GM21717 (cell line): ENCODE results near the gene DEXI.
"Not testable (repeated sequence)": the region's sequence is repeated elsewhere in the genome, so short reads cannot be mapped to it uniquely, and the experiment has no call there.

ENCODE experiments used
- ATAC-seq: cut with Tn5 transposase; IDR thresholded peaks from one replicate; pipeline ENCODE4 v1.9.1; 2021; ENCODE audit warnings: mild to moderate bottlenecking, moderate library complexity; ENCODE audit not compliant: unreplicated experiment

The DEXI gene

DNA sequence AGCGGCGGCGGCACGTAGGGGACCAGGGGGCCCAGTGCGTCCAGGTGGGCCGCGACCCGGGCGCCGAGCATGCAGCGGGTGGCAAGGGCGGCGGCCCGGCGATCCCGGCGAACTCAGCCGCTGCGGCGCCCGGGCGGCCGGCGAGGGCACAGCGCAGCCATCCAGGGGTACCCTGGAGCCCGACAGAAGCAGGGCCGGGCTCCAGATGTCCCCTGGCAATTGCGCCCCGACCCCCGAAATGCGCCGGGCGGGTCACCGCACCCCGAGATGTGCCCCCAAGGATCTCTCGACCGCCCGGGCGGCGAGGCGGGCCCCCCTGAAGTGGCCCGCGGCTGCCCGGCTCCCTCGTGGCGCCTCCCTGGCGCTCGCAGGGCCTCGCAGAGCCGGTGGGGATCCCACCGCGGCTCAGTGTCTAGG, 325 bp downstream of the DEXI start:
- not testable (repeated sequence) for ATAC-seq

DNA sequence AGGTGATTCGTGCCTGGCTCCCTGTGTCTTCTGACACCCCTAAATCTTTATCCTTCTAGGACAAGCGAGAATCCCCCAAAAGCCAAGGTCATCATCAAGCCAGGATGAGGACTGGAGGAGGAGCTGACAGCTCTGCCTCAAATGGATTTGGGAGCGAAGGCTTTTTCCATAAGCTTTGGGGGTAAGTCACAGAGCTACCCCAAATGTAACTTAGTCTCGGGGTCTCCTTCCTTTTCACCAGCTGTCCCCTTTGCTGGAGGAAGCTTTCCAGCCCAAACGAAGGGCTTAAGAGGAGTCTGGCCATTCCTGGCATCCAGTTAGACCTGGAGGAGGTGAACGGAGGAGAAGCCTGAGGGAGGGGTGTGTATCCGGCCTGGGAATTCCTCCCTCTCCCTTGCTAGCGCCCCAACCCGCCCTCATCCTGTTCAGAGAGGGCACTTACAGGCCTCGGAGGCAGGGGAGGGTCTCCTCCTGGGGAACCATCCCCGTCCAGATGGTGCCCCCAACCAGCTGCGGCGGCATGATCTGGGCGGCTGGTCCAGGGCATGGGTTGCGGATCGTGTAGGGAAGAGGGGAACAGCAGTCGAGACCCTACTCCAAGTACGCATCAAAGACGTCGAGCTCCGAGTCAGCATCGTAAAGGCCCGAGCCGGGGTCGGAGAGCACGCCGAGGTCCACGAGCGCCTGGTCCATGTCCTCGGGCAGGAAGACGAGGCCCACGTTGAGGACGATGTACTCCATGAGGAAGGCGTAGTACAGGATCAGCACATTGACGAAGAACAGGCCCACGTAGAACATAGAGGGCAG, 938 bp downstream of the DEXI start:
- no peak for ATAC-seq

DNA sequence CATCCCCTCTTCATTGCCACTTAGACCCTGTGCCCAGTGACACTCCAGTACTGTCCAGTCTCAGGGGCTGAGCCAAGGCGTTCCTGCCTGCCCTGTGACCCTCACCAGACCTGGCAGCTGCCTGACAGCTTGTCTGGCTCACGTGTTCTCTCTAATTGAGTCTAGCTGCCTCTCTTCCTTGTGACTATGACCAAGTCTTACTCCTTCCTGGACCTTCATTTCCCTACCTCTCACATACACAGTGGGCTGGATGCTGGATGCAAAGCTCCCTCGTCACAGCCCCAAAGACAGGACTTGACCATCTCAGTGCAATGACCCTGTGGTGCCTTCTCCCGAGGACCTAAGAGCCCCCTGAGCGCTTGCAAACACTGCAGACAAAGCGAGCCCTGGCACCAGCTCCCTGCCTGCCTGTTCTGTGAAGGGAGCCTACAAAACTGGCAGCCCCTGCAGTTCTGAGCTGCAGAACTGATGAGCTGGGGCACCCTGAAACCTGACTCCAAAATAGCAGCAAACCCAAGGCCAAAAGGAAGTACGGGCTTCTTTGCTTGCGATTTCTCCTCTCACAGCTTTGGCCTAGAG, 1.7 kb downstream of the DEXI start:
- no peak for ATAC-seq

DNA sequence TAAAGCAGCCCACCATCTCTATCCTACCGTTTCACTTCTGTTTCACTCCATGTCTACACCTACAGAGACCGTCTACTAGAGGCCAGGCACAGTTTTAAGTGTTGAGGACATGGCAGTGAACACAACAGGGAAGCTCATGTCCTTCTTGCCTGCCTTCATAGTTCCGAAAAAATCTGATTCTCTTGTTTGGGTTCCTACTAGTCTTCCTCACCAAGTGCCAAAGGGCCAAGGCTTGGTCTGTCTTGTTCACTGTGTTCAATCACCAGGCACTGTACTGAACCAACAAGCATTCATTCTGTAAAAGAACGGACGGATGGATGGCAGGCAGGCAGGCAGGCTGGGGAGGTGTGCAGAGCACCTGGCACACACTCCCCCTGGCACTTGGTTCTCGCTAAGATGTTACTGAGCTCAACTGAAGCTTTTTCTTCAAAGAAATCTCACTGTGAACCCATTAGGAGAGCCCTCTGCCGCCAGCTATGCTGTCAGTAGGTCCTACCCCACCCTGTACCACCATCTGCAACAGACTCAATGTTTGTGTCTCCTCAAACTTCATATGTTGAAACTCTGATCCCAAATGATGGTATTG, 2.5 kb downstream of the DEXI start:
- no peak for ATAC-seq

- ATAC-seq: no peak
Observed at GRCh38 chr16:10938796-10939648, 3.2 kb downstream of the DEXI start.

DNA sequence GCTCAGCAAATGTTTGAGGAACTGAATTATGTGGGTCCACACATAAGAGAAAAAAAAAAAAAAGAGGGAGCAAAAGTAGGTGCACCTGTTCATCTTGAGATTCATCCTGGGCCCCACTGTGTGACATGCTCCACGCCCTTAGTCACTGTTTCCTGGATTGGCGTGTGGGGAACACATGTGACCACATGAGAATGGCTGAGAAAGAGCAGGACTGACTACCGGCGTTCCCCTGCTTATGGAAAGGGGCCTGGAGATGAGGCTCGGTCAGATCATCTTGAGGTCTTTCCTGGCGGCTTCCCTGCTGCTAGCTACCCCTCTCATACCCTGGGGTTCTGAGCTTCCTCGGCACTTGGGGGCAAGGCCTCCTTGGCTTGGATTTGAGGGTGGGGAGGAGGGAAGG, 3.9 kb downstream of the DEXI start:
- ATAC-seq: no peak

- ATAC-seq: no peak
Observed at GRCh38 chr16:10937068-10937859, 5.0 kb downstream of the DEXI start.

DNA sequence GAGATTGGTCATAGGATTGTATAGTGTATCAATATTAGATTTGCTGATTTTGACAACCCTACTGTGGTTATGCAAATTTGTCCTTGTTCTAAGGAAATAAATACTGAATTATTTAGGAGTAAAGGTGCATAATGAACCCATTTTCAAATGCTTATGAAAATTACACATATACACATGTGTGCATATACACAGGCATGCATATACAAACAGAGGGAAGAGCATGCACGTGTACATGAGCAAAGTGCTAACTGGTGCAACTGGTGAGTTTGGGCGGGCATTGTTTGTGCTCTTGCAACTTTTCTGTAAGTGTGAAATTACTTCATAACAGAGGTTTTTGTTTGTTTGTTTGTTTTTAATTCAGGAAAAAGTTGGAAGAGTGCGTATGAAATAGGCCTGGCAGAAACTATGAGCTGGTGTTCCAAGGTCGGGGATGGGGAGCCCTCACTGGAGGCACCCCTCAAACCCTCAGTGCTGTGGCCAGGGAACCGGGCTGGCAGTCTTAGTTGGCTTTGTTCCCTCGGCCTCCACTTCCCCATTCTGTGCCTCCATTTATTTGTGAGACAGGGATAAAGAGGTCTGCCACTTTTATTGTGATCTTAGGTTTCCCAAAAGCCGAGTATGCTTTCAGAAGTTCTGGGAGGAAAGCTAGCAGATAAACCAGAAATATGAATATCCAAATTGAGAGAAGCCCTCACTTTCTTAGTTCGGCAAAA, 5.8 kb downstream of the DEXI start:
- ATAC-seq: no peak

DNA sequence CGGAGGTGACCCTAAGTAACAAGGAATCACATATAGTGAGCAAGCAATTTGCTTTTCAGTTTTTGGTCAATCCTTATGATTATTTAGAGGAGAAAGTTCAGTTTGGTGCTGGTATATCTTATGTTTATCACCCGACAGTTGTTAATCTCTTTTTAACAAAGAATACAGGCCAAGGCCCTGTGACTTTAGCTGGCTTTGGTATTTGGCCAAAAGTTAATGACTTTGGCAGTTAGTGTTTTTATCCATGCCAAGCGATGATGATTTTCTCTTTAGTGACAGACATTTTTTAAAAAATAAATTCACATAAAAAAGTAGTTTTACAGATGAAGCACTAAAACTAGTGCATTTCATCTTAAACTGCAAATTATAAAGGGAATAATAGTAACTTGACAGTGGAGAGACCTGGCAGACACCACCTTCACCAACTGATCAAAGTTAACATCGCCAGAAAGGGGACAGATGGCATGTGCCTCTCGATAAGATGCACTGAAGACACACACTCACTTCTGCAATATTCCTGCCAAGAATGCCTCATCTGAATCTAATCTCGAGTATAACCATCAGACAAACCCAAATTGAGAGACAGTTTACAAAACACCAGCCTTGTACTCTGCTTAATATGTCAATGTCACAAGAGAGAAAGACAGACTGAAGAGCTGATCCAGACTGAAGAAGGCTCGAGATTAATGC, 6.9 kb downstream of the DEXI start:
- no peak for ATAC-seq

DNA sequence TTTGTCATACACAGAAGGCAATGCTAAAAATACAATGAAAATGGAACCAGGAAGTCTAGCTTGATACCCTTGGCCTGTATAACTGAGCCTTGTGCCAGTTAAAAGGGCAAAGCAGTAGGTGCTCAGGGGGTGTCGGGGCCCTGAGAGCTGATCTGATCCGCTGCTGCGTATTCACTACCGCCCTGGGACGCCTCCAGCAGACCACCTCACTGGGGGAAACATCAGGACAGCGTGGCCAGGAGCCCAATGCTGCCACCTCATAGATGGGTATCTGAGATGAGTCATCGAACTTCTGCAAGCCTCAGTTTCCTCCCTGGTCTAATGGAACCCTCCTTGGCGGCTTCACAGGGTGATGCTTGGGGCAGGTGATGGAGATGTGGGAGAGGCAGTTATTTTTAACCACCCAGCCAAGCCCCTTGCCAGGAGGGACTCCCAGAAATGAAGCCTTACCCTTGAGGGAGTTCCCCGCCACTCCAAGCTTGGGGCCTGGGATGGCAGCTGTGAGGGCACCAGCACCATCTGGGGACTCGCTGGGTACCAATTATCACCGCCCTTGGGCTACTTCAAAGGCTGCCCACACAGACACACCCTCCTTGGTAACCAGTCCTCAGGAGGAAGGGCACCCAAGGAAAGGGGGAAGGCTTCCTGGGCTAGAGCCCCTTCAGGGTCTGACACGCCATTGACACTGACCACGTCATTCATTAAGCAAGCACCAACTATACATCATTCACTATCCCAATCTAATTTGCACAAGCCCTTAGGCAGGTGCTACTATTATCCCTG, 7.8 kb downstream of the DEXI start:
- ATAC-seq: no peak

DNA sequence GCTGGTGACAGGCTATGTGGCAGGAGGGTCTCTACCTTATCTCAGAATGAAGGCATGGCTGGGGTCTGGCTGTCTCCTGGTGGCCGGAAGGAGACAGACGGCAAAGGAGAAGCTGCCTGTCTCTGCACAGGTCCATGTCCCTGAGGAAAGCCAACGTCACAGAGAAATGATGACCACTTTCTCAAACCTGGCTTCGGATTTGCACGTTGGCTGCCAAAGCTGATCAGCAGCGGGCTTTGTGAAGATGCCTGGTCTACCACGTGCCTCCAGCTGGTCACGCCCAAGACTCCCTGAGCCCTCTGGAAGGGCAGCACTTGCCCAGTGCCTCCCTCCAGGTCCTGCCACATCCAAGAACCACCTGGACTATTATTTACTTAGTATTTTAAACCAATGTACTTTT, 8.4 kb downstream of the DEXI start:
- ATAC-seq: no peak

DNA sequence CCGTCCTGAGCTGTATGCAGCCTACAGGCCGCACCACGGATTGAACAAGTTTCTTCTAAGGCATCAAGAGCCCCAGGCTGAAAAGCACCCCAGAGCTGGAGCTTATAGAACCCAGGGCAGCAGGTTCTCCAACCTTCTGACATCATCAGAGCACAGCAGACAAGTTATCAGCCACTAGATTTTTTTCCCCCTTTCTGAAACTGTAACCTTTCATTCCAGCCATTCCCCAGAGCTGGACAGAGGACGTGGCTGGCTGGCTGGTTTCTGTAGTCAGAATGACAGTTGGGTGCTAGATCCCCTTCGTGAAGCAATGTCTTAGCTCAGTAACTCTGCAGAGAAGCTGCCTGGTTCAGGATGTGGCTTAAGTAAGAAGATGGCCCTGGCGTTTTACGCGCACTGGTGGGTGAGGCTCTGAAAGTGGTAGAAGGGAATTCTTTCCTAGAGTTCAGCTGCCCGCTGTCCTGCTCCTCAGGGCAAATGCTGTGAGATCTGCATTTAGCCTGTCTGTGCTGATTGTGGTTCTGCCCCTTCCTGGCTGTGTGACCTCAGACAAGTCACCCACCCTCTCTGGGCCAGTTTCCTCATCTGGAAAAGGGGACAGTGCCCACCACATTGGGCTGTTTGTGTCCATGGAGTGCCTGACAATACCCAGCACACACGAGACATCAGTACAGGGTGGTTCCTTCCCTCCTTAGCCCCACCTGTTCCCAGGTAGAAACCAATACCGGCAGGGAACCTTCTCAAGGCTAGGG, 9.1 kb downstream of the DEXI start:
- ATAC-seq: no peak

DNA sequence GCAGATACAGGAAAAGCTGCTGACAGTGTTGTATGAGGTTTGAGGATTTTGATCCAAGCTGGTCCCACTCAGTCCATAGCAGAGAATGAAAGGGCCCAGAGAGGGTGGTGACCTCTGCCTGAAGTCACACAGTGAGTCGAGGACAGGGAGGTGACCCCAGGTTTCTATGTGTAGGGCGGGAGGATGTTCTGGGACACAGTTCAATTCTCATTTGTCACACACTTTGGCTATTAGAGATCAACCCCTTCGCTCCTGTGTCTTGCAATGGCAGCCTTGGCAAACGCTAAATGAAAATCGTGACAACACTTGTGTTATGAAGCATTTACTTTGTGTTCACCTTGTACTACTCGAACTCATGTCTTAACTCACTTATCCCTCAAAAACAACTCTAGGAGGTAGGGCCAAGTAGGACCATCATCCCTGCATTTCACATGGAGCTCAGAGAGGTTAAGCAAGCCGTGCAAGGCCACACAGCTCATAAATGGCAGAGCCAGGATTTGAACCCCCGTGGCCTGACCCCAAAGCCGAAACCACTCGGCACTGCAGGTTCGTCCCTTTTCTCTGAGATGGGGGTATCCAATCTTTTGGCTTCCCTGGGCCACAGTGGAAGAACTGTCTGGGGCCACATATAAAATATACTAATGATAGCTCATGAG, 10.2 kb downstream of the DEXI start:
- no peak for ATAC-seq

DNA sequence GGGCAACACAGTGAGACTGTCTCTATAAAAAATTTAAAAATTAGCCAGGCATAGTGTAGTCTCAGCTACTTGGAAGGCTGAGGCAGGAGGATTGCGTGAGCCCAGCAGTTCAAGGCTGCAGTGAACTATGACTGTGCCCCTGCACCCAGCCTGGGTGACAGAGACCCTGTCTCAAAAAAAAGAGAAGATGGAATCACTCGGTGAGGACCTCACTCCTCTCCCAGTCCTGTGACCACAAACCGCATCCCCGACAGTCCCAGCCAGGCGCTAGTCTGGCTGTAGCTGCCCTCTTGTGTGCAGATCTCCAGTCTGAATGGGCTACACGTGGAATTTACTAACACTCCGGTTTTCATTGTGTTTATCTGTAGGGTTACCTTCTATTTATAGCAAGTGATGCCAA, 11.1 kb downstream of the DEXI start:
- ATAC-seq: no peak

GRCh38 chr16:10930755-10931093, 11.5 kb downstream of the DEXI start:
- ATAC-seq: no peak

GRCh38 chr16:10929853-10930754, 12.2 kb downstream of the DEXI start:
- no peak for ATAC-seq
